Measurements from ENCODE around the gene SLC31A2.

Gene SLC31A2

DNA sequence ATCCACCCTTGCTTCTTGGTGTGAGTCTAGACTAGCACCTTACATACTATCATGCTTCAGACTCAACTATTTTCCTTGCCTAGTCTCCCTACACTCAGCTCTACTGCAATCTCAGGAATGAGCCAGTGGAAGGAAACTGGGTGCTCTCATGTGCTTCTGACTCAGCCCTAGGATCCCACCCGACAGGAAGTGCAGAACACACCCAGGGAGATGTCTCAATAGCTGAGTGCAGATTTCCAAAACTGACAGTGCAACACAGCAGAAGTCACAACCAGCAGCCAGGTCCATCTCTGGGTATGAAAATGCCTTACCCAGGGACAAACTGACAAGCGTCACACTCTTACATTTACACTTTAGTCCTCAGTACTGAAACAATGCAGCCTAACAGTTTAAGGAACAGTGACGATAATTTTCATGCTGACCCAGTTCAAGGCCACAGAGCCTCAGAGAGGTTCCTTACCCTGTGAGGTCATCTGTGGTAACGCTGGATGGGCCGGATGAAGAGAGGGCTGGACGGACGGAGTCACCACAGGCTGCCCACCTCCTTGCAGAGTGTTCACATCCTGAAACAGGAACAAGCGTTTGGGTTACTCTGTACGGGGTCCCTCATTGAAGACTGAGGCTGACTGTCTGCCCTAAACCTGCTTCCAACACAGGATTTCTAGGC lies 37.3 kb downstream of the SLC31A2 start:
- DNase-seq, result peak; percentile 40

DNA sequence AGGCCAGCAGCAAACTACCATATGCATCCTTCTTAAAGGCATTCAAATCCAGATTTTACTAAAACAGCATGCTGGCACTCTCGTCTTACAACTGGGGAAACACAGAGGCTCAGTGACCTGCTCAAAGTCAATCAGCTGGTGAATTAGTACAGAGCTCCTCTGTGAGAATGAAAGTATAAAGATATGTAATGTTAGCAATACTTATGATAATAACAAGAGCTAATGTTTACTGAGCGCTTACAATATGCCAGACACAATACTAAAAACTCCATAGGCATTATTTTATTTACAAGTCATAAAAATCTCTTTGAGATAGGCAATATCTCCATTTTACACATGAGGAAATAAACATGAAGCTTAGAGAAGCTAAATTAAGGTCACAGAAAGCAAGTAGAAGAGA lies 41.6 kb downstream of the SLC31A2 start:
- DNase-seq, result no peak

DNA sequence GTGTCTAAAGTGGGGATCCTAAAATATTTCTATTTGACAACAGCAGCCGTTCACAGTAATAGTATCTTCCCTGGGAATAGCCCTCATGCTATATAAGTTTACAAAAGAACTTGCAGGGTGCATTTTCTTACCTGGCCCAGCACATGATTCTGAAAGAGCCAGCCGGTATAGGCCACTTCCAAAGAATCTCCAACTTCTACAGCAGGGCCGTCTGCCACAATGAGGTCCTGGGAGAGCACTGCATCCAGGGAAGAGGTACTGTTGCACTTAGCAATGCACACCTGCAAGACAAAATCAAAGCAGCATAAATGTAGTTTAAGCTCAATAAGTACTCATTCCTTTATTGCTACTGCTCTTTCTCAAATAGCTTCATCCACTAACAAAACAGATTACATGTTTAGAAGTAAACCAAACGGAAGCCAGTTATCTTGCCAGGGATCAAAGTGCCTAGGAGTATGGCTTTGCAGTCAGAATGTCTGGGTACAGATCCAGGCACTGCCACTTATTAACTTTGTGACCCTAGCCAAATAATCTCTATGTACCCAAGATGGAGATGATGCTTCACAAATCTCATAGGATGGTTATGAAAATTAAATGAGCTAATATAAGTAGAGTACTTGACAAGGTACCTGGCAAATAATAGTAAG lies 49.0 kb downstream of the SLC31A2 start:
- DNase-seq, result no peak

DNA sequence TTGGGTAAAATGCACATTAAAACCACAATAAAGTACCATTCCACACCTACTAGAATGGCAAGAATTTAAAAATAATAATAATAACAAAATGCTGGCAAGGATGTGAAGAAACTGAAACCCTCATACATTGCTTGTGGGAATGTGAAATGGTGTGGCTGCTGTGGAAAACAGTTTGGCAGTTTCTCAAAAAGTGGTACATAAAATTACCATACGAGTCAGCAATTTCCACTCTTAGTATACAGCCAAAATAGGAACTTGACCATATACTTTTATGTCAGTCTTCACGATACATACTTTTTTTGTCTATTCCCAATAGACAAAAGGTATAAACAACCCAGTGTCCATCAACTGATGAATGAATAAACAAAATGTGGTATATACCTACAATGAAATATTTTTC lies 54.6 kb downstream of the SLC31A2 start:
- no peak for DNase-seq

DNA sequence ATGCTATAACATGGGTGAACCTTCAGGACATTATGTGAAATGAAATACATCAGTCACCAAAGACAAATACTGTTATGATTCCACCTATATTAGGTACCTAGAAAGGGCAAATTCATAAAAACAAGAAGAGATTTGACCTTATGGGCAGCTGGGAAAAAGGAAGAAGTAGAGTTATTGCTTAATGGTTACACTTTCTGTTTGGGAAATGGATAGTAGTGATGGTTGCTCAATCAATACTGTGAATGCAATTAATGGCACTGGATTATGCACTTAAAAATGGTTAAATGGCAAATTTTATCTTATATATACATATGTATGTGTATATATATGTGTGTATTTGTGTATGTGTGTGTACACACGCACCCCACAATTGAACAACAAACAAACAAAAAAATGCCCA lies 55.1 kb downstream of the SLC31A2 start:
- no peak for DNase-seq

DNA sequence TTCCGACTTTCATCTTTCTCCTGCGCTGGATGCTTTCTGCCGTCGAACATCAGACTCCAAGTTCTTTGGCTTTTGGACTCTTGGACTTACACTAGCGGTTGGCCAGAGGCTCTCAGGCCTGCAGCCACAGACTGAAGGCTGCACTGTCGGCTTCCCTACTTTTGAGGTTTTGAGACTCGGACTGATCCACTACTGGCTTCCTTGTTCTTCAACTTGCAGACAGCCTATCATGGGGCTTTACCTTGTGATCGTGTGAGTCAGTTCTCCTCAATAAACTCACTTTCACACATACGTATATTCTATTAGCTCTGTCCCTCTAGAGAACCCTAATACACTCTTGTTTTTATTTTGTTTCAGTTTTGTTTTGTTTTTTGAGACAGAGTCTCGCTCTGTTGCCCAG lies 60.0 kb downstream of the SLC31A2 start:
- DNase-seq, result no peak
